ENCODE data around the gene SMPD4. TPM values are rescaled to one million over a fixed set of nuclear protein-coding genes. Genes with fewer than 3 reads are reported as not detected.
"Not testable (repeated sequence)": the region's sequence is repeated elsewhere in the genome, so short reads cannot be mapped to it uniquely, and the experiment has no call there.

Gene SMPD4
- total and polyA plus RNA-seq, 2 donors (not counting 1 experiment from before 2014, with no cell fraction given) = 63.8 to 80.6 TPM

GRCh38 chr2:130195089-130195635 lies 13.8 kb upstream of the SMPD4 start:
- H3K9me3 Mint-ChIP-seq (ENCODE audit: insufficient read depth); H3K36me3 ChIP-seq (replicated peaks in 1 of 2; ENCODE audit: control extremely low read depth in 1 of 2, control insufficient read depth in 1 of 2, extremely low read depth in 1 of 2, insufficient read depth in 2 of 2, low read length in 1 of 2); H3K4me3 Mint-ChIP-seq; H3K9ac ChIP-seq (ENCODE audit: low read length); CTCF ChIA-PET; H3K27ac ChIP-seq (ENCODE audit: low read length in 2 of 2); H3K4me2 ChIP-seq (replicated peaks; ENCODE audit: low read depth, low read length, poor library complexity, severe bottlenecking); intact Hi-C loops (cut with micrococcal nuclease); ATAC-seq (ENCODE audit: low read depth); H3K4me1 ChIP-seq (ENCODE audit: control insufficient read depth in 2 of 2, insufficient read depth in 2 of 2, low read length in 2 of 2); H3K27me3 ChIP-seq (replicated peaks in 1 of 4; ENCODE audit: control extremely low read depth in 1 of 4, control insufficient read depth in 3 of 4, insufficient read depth in 4 of 4, low read length in 3 of 4); H3K27me3 Mint-ChIP-seq; DNase-seq; H3K79me2 ChIP-seq (ENCODE audit: control insufficient read depth, insufficient read depth, low read length); H3K4me3 ChIP-seq (ENCODE audit: control extremely low read depth in 1 of 5, extremely low read depth in 1 of 5, insufficient read depth in 1 of 5, low read depth in 2 of 5, low read length in 4 of 5); H2AFZ ChIP-seq (ENCODE audit: insufficient read depth, low read depth, low read length, poor library complexity, severe bottlenecking); H4K20me1 ChIP-seq (ENCODE audit: control insufficient read depth, insufficient read depth, low read length, poor library complexity, severe bottlenecking); H3K27ac Mint-ChIP-seq; H3K9me3 ChIP-seq (ENCODE audit: control extremely low read depth in 1 of 3, control insufficient read depth in 2 of 3, insufficient read depth in 1 of 3, low read length in 2 of 3); H3K4me1 Mint-ChIP-seq: not testable (repeated sequence)
- 74% methylated on average over 4 of the region's 9 CpGs for WGBS (ENCODE audit: insufficient coverage)
- POLR2A ChIA-PET = interaction anchor here (0.6 kb wide), 1 partner anchor 10 kb away, joined by 3 read pairs; no protein-coding TSS in a partner anchor

- H3K27me3 Mint-ChIP-seq; DNase-seq; H3K9ac ChIP-seq (ENCODE audit: low read length); H3K79me2 ChIP-seq (ENCODE audit: control insufficient read depth, insufficient read depth, low read length); H3K4me1 Mint-ChIP-seq; POLR2A ChIA-PET; H3K4me2 ChIP-seq (replicated peaks; ENCODE audit: low read depth, low read length, poor library complexity, severe bottlenecking); CTCF ChIA-PET; intact Hi-C loops (cut with micrococcal nuclease); H3K4me1 ChIP-seq (ENCODE audit: control insufficient read depth in 2 of 2, insufficient read depth in 2 of 2, low read length in 2 of 2); H3K36me3 ChIP-seq (replicated peaks in 1 of 2; ENCODE audit: control extremely low read depth in 1 of 2, control insufficient read depth in 1 of 2, extremely low read depth in 1 of 2, insufficient read depth in 2 of 2, low read length in 1 of 2); ATAC-seq (ENCODE audit: low read depth); H3K9me3 Mint-ChIP-seq (ENCODE audit: insufficient read depth); H4K20me1 ChIP-seq (ENCODE audit: control insufficient read depth, insufficient read depth, low read length, poor library complexity, severe bottlenecking); H3K27me3 ChIP-seq (replicated peaks in 1 of 4; ENCODE audit: control extremely low read depth in 1 of 4, control insufficient read depth in 3 of 4, insufficient read depth in 4 of 4, low read length in 3 of 4); H2AFZ ChIP-seq (ENCODE audit: insufficient read depth, low read depth, low read length, poor library complexity, severe bottlenecking); H3K9me3 ChIP-seq (ENCODE audit: control extremely low read depth in 1 of 3, control insufficient read depth in 2 of 3, insufficient read depth in 1 of 3, low read length in 2 of 3); H3K27ac Mint-ChIP-seq; H3K27ac ChIP-seq (ENCODE audit: low read length in 2 of 2); H3K4me3 Mint-ChIP-seq; H3K4me3 ChIP-seq (ENCODE audit: control extremely low read depth in 1 of 5, extremely low read depth in 1 of 5, insufficient read depth in 1 of 5, low read depth in 2 of 5, low read length in 4 of 5): not testable (repeated sequence)
- WGBS (ENCODE audit: insufficient coverage) = 60% methylated on average over 5 of the region's 22 CpGs
Observed at GRCh38 chr2:130193824-130194223, 12.4 kb upstream of the SMPD4 start.

- 88% methylated on average over 2 of the region's 3 CpGs for WGBS (ENCODE audit: insufficient coverage)
- H4K20me1 ChIP-seq (ENCODE audit: control insufficient read depth, insufficient read depth, low read length, poor library complexity, severe bottlenecking); H3K9ac ChIP-seq (ENCODE audit: low read length); H3K27me3 ChIP-seq (replicated peaks in 1 of 4; ENCODE audit: control extremely low read depth in 1 of 4, control insufficient read depth in 3 of 4, insufficient read depth in 4 of 4, low read length in 3 of 4); H3K9me3 ChIP-seq (ENCODE audit: control extremely low read depth in 1 of 3, control insufficient read depth in 2 of 3, insufficient read depth in 1 of 3, low read length in 2 of 3); POLR2A ChIA-PET; H3K4me2 ChIP-seq (replicated peaks; ENCODE audit: low read depth, low read length, poor library complexity, severe bottlenecking); H3K36me3 ChIP-seq (replicated peaks in 1 of 2; ENCODE audit: control extremely low read depth in 1 of 2, control insufficient read depth in 1 of 2, extremely low read depth in 1 of 2, insufficient read depth in 2 of 2, low read length in 1 of 2); H3K27ac ChIP-seq (ENCODE audit: low read length in 2 of 2); H3K79me2 ChIP-seq (ENCODE audit: control insufficient read depth, insufficient read depth, low read length); H3K4me3 ChIP-seq (ENCODE audit: control extremely low read depth in 1 of 5, extremely low read depth in 1 of 5, insufficient read depth in 1 of 5, low read depth in 2 of 5, low read length in 4 of 5); H2AFZ ChIP-seq (ENCODE audit: insufficient read depth, low read depth, low read length, poor library complexity, severe bottlenecking); H3K27ac Mint-ChIP-seq; CTCF ChIA-PET; intact Hi-C loops (cut with micrococcal nuclease); H3K27me3 Mint-ChIP-seq; DNase-seq; H3K4me3 Mint-ChIP-seq; H3K9me3 Mint-ChIP-seq (ENCODE audit: insufficient read depth); H3K4me1 Mint-ChIP-seq; ATAC-seq (ENCODE audit: low read depth); H3K4me1 ChIP-seq (ENCODE audit: control insufficient read depth in 2 of 2, insufficient read depth in 2 of 2, low read length in 2 of 2): not testable (repeated sequence)
Observed at GRCh38 chr2:130192451-130192850, 11.0 kb upstream of the SMPD4 start.

GRCh38 chr2:130191319-130191718 lies 9.9 kb upstream of the SMPD4 start:
- H3K4me3 Mint-ChIP-seq, DNase-seq, H3K27ac Mint-ChIP-seq: not testable (repeated sequence)

More at GRCh38 chr2:130191319-130191718, 9.9 kb upstream of the SMPD4 start:
- H3K27ac ChIP-seq (ENCODE audit: low read length in 2 of 2); H3K4me3 ChIP-seq (ENCODE audit: control extremely low read depth in 1 of 5, extremely low read depth in 1 of 5, insufficient read depth in 1 of 5, low read depth in 2 of 5, low read length in 4 of 5); CTCF ChIA-PET; H3K36me3 ChIP-seq (replicated peaks in 1 of 2; ENCODE audit: control extremely low read depth in 1 of 2, control insufficient read depth in 1 of 2, extremely low read depth in 1 of 2, insufficient read depth in 2 of 2, low read length in 1 of 2); H3K4me1 Mint-ChIP-seq; H3K27me3 Mint-ChIP-seq; intact Hi-C loops (cut with micrococcal nuclease); H3K4me2 ChIP-seq (replicated peaks; ENCODE audit: low read depth, low read length, poor library complexity, severe bottlenecking); H3K79me2 ChIP-seq (ENCODE audit: control insufficient read depth, insufficient read depth, low read length); H3K9ac ChIP-seq (ENCODE audit: low read length); H3K9me3 Mint-ChIP-seq (ENCODE audit: insufficient read depth); H3K27me3 ChIP-seq (replicated peaks in 1 of 4; ENCODE audit: control extremely low read depth in 1 of 4, control insufficient read depth in 3 of 4, insufficient read depth in 4 of 4, low read length in 3 of 4); H2AFZ ChIP-seq (ENCODE audit: insufficient read depth, low read depth, low read length, poor library complexity, severe bottlenecking); H3K9me3 ChIP-seq (ENCODE audit: control extremely low read depth in 1 of 3, control insufficient read depth in 2 of 3, insufficient read depth in 1 of 3, low read length in 2 of 3); H3K4me1 ChIP-seq (ENCODE audit: control insufficient read depth in 2 of 2, insufficient read depth in 2 of 2, low read length in 2 of 2); H4K20me1 ChIP-seq (ENCODE audit: control insufficient read depth, insufficient read depth, low read length, poor library complexity, severe bottlenecking); POLR2A ChIA-PET; ATAC-seq (ENCODE audit: low read depth): not testable (repeated sequence)
- 93% methylated on average over 6 of the region's 6 CpGs for whole genome bisulfite sequencing (ENCODE audit: insufficient coverage)
